Measurements from ENCODE around the gene PODXL. TPM values are rescaled to one million over a fixed set of nuclear protein-coding genes. Genes with fewer than 3 reads are reported as not detected.

Gene PODXL
- total RNA-seq, 1 experiment from 2014 or later = 1.6 TPM

- DNase-seq (ENCODE audit: unreplicated experiment) = no peak
- POLR2A ChIA-PET = no interaction called here
- no peaks in the 10 kb centered on the region for H3K9me3 Mint-ChIP-seq (ENCODE audit: unreplicated experiment)
- TF ChIP-seq CTCF (IDR thresholded peaks at IDR 0.05; ENCODE audit: unreplicated experiment) = no peak
- H3K27ac Mint-ChIP-seq (ENCODE audit: low read depth, unreplicated experiment) = no peak overlapping the region
- no peaks in the 10 kb centered on the region for H3K36me3 Mint-ChIP-seq (ENCODE audit: insufficient read depth, unreplicated experiment)
- H3K27me3 Mint-ChIP-seq (ENCODE audit: insufficient read depth, unreplicated experiment) = no peaks in the 10 kb centered on the region
- peaks cover 9% of the 10 kb centered on the region for H3K4me1 Mint-ChIP-seq (ENCODE audit: insufficient read depth, unreplicated experiment)
- H3K4me3 Mint-ChIP-seq (ENCODE audit: unreplicated experiment) = no peak overlapping the region
- CTCF ChIA-PET = interaction anchor here (0.6 to 2.5 kb wide), 5 partner anchors 13 to 189 kb away, joined by 3 to 8 read pairs (median 3); no protein-coding TSS in a partner anchor
- no TSS peak for BruUV-seq (replicated peaks)
- intact Hi-C loops (cut with micrococcal nuclease) = no loop called here
Observed at GRCh38 chr7:131533566-131534561, 22.6 kb downstream of the PODXL start.

- Mint-ChIP-seq H3K4me1 (ENCODE audit: insufficient read depth, unreplicated experiment) (peaks cover 2% of the 10 kb centered on the region), H3K36me3 (ENCODE audit: insufficient read depth, unreplicated experiment) (no peaks in the 10 kb centered on the region), H3K27me3 (ENCODE audit: insufficient read depth, unreplicated experiment) (no peaks in the 10 kb centered on the region), H3K9me3 (ENCODE audit: unreplicated experiment) (no peaks in the 10 kb centered on the region), H3K4me3 (ENCODE audit: unreplicated experiment) (no peak overlapping the region), H3K27ac (ENCODE audit: low read depth, unreplicated experiment) (no peak overlapping the region)
- ChIA-PET CTCF (interaction anchor here (1.2 kb wide), 1 partner anchor 14 kb away, joined by 3 read pairs; no protein-coding TSS in a partner anchor), POLR2A (no interaction called here)
- intact Hi-C loops (cut with micrococcal nuclease) = no loop called here
- TF ChIP-seq CTCF (IDR thresholded peaks at IDR 0.05; ENCODE audit: unreplicated experiment) = no peak
- no peak for DNase-seq (ENCODE audit: unreplicated experiment)
- BruUV-seq (replicated peaks) = no TSS peak
Observed at GRCh38 chr7:131533151-131533559, 23.3 kb downstream of the PODXL start.

GRCh38 chr7:131532570-131533091, 23.8 kb downstream of the PODXL start:
- Mint-ChIP-seq H3K4me3 (ENCODE audit: unreplicated experiment) (no peak overlapping the region), H3K27ac (ENCODE audit: low read depth, unreplicated experiment) (no peak overlapping the region), H3K4me1 (ENCODE audit: insufficient read depth, unreplicated experiment) (no peaks in the 10 kb centered on the region), H3K36me3 (ENCODE audit: insufficient read depth, unreplicated experiment) (no peaks in the 10 kb centered on the region), H3K27me3 (ENCODE audit: insufficient read depth, unreplicated experiment) (no peaks in the 10 kb centered on the region), H3K9me3 (ENCODE audit: unreplicated experiment) (no peaks in the 10 kb centered on the region)
- BruUV-seq (replicated peaks) = no TSS peak
- no peak for TF ChIP-seq CTCF (IDR thresholded peaks at IDR 0.05; ENCODE audit: unreplicated experiment)
- CTCF ChIA-PET = interaction anchor here (1.3 kb wide), 1 partner anchor 10 kb away, joined by 6 read pairs; no protein-coding TSS in a partner anchor
- no peak for DNase-seq (ENCODE audit: unreplicated experiment)
- POLR2A ChIA-PET = interaction anchor here (0.6 kb wide), 1 partner anchor 76 kb away, joined by 3 read pairs; no protein-coding TSS in a partner anchor
- intact Hi-C loops (cut with micrococcal nuclease) = no loop called here

GRCh38 chr7:131530137-131530536, 26.3 kb downstream of the PODXL start:
- H3K4me3 Mint-ChIP-seq (ENCODE audit: unreplicated experiment) = no peak overlapping the region
- no peaks in the 10 kb centered on the region for H3K4me1 Mint-ChIP-seq (ENCODE audit: insufficient read depth, unreplicated experiment)
- H3K27me3 Mint-ChIP-seq (ENCODE audit: insufficient read depth, unreplicated experiment) = no peaks in the 10 kb centered on the region
- TF ChIP-seq CTCF (IDR thresholded peaks at IDR 0.05; ENCODE audit: unreplicated experiment) = no peak
- H3K27ac Mint-ChIP-seq (ENCODE audit: low read depth, unreplicated experiment) = no peak overlapping the region
- DNase-seq (ENCODE audit: unreplicated experiment) = no peak
- ChIA-PET POLR2A (no interaction called here), CTCF (interaction anchor here (0.6 to 1.2 kb wide), 3 partner anchors 17 to 1763 kb away, joined by 3 read pairs; no protein-coding TSS in a partner anchor)
- no peaks in the 10 kb centered on the region for H3K9me3 Mint-ChIP-seq (ENCODE audit: unreplicated experiment)
- H3K36me3 Mint-ChIP-seq (ENCODE audit: insufficient read depth, unreplicated experiment) = no peaks in the 10 kb centered on the region
- no TSS peak for BruUV-seq (replicated peaks)
- intact Hi-C loops (cut with micrococcal nuclease) = no loop called here

All from MCF 10A (cell line).